Loucy (cell line): ENCODE data around the gene VIPR2.

Experiments
- H2AFZ ChIP-seq: fragments of 200-600 bp; sonication (generic); 2 replicates; pipeline ENCODE4 v1.6.0; 2016; ENCODE audit warnings: antibody characterized with exemption, mild to moderate bottlenecking, low read length, moderate library complexity
- H3F3A ChIP-seq: fragments of 200-600 bp; 2 replicates; pipeline ENCODE4 v1.6.0; 2016; ENCODE audit warnings: antibody characterized with exemption, low read depth, mild to moderate bottlenecking
- H3K27me3 ChIP-seq: fragments of 200-600 bp; sonication (generic); 2 replicates; pipeline ENCODE4 v1.6.1; 2014; ENCODE audit warnings: low read length, mild to moderate bottlenecking; ENCODE audit not compliant: insufficient read depth, poor library complexity, severe bottlenecking
- H3K36me3 ChIP-seq: fragments of 200-600 bp; sonication (generic); 2 replicates; pipeline ENCODE4 v1.6.1; 2016; ENCODE audit warnings: low read length; ENCODE audit not compliant: insufficient read depth
- H3K4me1 ChIP-seq: fragments of 200-600 bp; sonication (generic); 2 replicates; pipeline ENCODE4 v1.5.1; 2014; ENCODE audit warnings: low read length, mild to moderate bottlenecking; ENCODE audit not compliant: insufficient read depth, poor library complexity, severe bottlenecking
- H3K4me2 ChIP-seq: fragments of 200-600 bp; sonication (generic); 2 replicates; pipeline ENCODE4 v1.6.0; 2014; ENCODE audit warnings: antibody characterized with exemption, low read length, low read depth, mild to moderate bottlenecking; ENCODE audit not compliant: poor library complexity, severe bottlenecking
- H3K4me3 ChIP-seq: fragments of 200-600 bp; sonication (generic); 2 replicates; pipeline ENCODE4 v1.5.1; 2014; ENCODE audit warnings: low read length, mild to moderate bottlenecking, mixed read lengths; ENCODE audit not compliant: poor library complexity, severe bottlenecking
- H3K79me2 ChIP-seq: fragments of 200-600 bp; sonication (generic); 2 replicates; pipeline ENCODE4 v1.6.1; 2014; ENCODE audit warnings: low read length; ENCODE audit not compliant: insufficient read depth
- H3K9ac ChIP-seq: fragments of 200-600 bp; sonication (generic); 2 replicates; pipeline ENCODE4 v1.6.0; 2014; ENCODE audit warnings: mild to moderate bottlenecking, low read depth, low read length, moderate library complexity; ENCODE audit not compliant: poor library complexity, severe bottlenecking
- H3K9me2 ChIP-seq: fragments of 200-600 bp; sonication (generic); replicated peaks from 2 replicates; pipeline ENCODE4 v1.6.1; 2016; ENCODE audit warnings: low read depth, low read length, mixed read lengths
- H3K9me3 ChIP-seq: fragments of 200-600 bp; sonication (generic); 2 replicates; pipeline ENCODE4 v1.6.1; 2014; ENCODE audit warnings: mild to moderate bottlenecking, antibody characterized with exemption, low read length, low read depth; ENCODE audit not compliant: insufficient read depth
- H4K20me1 ChIP-seq: fragments of 200-600 bp; sonication (generic); 2 replicates; pipeline ENCODE4 v1.6.0; 2014; ENCODE audit warnings: antibody characterized with exemption, low read length, mild to moderate bottlenecking; ENCODE audit not compliant: insufficient read depth, poor library complexity, severe bottlenecking
- EZH2phosphoT487 ChIP-seq: fragments of 200-600 bp; IDR thresholded peaks from 2 replicates; pipeline ENCODE4 v1.6.1; 2018; ENCODE audit warnings: antibody characterized with exemption, mild to moderate bottlenecking, moderate library complexity, borderline replicate concordance
- TF ChIP-seq, protein P1 (sequence below): fragments of 200-600 bp; sonication (generic); conservative IDR thresholded peaks from 2 replicates; pipeline ENCODE4 v1.5.1; 2014; ENCODE audit warnings: mild to moderate bottlenecking, antibody characterized with exemption, low read length

The VIPR2 gene

DNA sequence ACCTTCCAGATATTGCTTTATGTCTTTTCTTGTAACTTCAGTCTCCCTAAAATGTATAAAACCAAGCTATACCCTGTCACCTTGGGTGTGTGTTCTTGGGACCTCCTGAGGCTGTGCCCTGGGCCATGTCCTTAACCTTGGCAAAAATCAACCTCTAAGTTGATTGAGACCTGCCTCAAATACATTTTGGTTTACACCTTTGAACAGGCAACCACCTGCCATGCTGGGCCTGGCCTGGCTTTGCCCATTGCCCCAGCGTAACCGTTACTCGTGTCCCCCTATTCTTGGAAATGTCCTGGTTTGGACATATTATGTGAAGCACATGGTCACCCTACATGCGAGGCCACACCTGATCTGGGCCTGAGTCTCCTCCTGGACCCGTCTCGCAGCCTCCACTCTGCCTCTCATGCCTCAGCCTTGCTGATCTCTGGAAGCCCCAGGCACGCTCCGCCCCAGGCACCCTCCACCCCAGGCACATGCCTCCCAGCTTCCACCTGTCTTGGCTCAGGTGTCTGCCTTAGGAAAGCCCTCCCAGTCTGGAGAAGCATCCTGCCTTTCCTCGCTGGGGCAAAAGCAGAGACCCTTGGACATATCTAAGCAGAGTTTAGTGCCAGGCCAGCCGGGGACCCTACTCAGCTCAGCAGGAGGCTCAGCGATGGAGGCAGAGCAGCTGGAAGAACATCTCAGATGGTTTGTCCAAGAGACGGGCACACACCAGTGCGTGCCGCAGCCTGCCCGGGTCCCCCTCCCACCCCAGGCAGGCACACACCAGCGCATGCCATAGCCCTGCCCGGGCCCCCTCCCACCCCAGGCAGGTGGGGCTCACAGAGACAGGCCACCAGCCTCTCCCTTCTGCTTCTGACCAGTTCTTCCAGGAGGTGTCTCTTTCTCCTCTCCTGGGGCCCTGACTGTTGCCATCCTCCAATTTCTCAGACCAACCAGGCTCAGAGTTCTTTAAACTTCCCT is 4.0 kb upstream of the VIPR2 start:
- Histone ChIP-seq H2AFZ (no peak overlapping the region), H3K4me1 (no peaks in the 10 kb centered on the region), H3K4me2 (no peak overlapping the region), H3F3A (no peaks in the 10 kb centered on the region), H4K20me1 (no peaks in the 10 kb centered on the region), H3K79me2 (no peaks in the 10 kb centered on the region), H3K36me3 (no peaks in the 10 kb centered on the region), H3K9me3 (peaks cover 34% of the 10 kb centered on the region; the same call in 1 of the 2 replicates), H3K4me3 (no peak overlapping the region), H3K27me3 (no peaks in the 10 kb centered on the region), H3K9ac (no peak overlapping the region), H3K9me2 (no peaks in the 10 kb centered on the region)
- TF ChIP-seq, protein P1, sequence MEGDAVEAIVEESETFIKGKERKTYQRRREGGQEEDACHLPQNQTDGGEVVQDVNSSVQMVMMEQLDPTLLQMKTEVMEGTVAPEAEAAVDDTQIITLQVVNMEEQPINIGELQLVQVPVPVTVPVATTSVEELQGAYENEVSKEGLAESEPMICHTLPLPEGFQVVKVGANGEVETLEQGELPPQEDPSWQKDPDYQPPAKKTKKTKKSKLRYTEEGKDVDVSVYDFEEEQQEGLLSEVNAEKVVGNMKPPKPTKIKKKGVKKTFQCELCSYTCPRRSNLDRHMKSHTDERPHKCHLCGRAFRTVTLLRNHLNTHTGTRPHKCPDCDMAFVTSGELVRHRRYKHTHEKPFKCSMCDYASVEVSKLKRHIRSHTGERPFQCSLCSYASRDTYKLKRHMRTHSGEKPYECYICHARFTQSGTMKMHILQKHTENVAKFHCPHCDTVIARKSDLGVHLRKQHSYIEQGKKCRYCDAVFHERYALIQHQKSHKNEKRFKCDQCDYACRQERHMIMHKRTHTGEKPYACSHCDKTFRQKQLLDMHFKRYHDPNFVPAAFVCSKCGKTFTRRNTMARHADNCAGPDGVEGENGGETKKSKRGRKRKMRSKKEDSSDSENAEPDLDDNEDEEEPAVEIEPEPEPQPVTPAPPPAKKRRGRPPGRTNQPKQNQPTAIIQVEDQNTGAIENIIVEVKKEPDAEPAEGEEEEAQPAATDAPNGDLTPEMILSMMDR, result no peak
- TF ChIP-seq EZH2phosphoT487, result no peak

DNA sequence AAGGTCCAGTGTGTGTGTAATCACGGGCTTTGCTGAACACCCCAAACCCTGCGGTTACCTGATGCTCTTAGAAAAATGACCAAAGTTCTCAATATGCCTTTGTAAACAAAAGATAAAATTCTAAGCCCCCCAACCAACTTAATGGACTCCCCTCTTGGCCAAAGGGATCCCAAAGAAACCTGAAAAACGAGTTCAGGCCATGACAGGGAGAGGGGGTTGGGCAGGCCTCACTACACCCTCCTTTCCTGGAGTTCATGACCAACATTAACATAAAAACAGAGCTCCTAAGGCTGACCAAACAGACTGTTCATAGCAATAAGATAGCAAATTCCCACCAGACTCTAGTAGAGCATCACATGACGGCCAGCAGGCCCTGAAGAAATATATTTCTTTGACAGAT is 3.0 kb upstream of the VIPR2 start:
- Histone ChIP-seq H3F3A (no peaks in the 10 kb centered on the region), H3K9me3 (peaks cover 28% of the 10 kb centered on the region; the same call in 1 of the 2 replicates), H3K4me1 (no peaks in the 10 kb centered on the region), H3K4me3 (no peak overlapping the region), H3K79me2 (no peaks in the 10 kb centered on the region), H3K9ac (no peak overlapping the region), H3K9me2 (no peaks in the 10 kb centered on the region), H2AFZ (no peak overlapping the region), H4K20me1 (no peaks in the 10 kb centered on the region), H3K36me3 (no peaks in the 10 kb centered on the region), H3K4me2 (no peak overlapping the region), H3K27me3 (no peaks in the 10 kb centered on the region)
- no peak for TF ChIP-seq EZH2phosphoT487
- TF ChIP-seq, protein P1, result no peak

DNA sequence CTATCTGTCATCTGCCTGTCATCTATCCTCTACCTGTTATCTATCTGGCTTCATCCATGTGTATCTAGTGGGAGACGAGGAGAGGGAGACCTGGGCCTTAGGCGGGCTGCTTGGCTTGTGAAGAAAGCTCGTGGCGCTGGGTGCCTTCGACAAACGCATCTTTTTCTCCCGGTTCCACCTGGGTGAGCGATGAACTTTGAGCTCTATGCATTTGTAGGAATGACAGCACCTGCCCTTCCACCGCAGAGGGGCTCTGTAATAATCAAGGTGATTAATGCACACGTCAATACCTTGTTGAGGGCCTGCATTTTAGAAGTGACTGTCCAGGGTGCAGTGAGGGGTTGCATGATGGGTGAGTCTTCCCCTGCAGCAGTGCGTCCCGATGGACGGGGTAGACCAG is 2.6 kb upstream of the VIPR2 start:
- no peaks in the 10 kb centered on the region for H3K9me2 ChIP-seq

More for the DNA sequence above, 2.6 kb upstream of the VIPR2 start:
- no peak for TF ChIP-seq EZH2phosphoT487
- TF ChIP-seq, protein P1, result no peak
- Histone ChIP-seq H3K27me3 (no peaks in the 10 kb centered on the region), H3K36me3 (no peaks in the 10 kb centered on the region), H3K4me2 (no peak overlapping the region), H2AFZ (no peak overlapping the region), H3K4me1 (no peaks in the 10 kb centered on the region), H3K4me3 (no peak overlapping the region), H3K9ac (no peak overlapping the region), H3F3A (no peaks in the 10 kb centered on the region), H4K20me1 (no peaks in the 10 kb centered on the region), H3K9me3 (peaks cover 28% of the 10 kb centered on the region; the same call in 1 of the 2 replicates), H3K79me2 (no peaks in the 10 kb centered on the region)
